RWPE2 (cell line): Measurements from ENCODE around the gene SSH2.
"Not testable (repeated sequence)": the region's sequence is repeated elsewhere in the genome, so short reads cannot be mapped to it uniquely, and the experiment has no call there.

Experiments used
- ATAC-seq: fragments of 200-7000 bp; cut with Tn5 transposase; 3 replicates; pipeline ENCODE4 v1.9.1; 2021; ENCODE audit warnings: low read depth
- DNase-seq: peaks from one replicate; pipeline ENCODE4 v3.0.0-alpha.2; 2020; ENCODE audit warnings: low spot score
- H3K27ac ChIP-seq: fragments of 450-650 bp; 2 replicates; pipeline ENCODE4 v1.5.1; 2017; ENCODE audit warnings: mild to moderate bottlenecking; ENCODE audit not compliant: poor library complexity, severe bottlenecking
- H3K27me3 ChIP-seq: fragments of 250-450 bp; sonication (Bioruptor Pico); 2 replicates; pipeline ENCODE4 v1.5.1; 2021; ENCODE audit warnings: mild to moderate bottlenecking, moderate library complexity; ENCODE audit not compliant: insufficient read depth, poor library complexity, severe bottlenecking
- H3K36me3 ChIP-seq: fragments of 250-450 bp; sonication (Bioruptor Pico); 2 replicates; pipeline ENCODE4 v1.5.1; 2020; ENCODE audit warnings: low read depth, mild to moderate bottlenecking, moderate library complexity
- H3K4me1 ChIP-seq: fragments of 250-450 bp; sonication (Bioruptor Pico); 2 replicates; pipeline ENCODE4 v1.5.1; 2021; ENCODE audit warnings: mild to moderate bottlenecking, moderate library complexity; ENCODE audit not compliant: insufficient read depth, poor library complexity, severe bottlenecking
- H3K4me3 ChIP-seq: fragments of 250-450 bp; sonication (Bioruptor Pico); 2 replicates; pipeline ENCODE4 v1.5.1; 2021; ENCODE audit warnings: mild to moderate bottlenecking, moderate library complexity; ENCODE audit not compliant: severe bottlenecking
- H3K9me3 ChIP-seq: fragments of 250-450 bp; sonication (Bioruptor Pico); 2 replicates; pipeline ENCODE4 v1.5.1; 2021; ENCODE audit warnings: mild to moderate bottlenecking, moderate library complexity; ENCODE audit not compliant: severe bottlenecking
- TF ChIP-seq, protein P1 (sequence below): fragments of 450-650 bp; IDR thresholded peaks from one replicate; pipeline ENCODE4 v1.5.1; 2017; ENCODE audit warnings: mild to moderate bottlenecking, moderate library complexity; ENCODE audit not compliant: poor library complexity, severe bottlenecking

Gene SSH2

GRCh38 chr17:29732209-29732608 is 197.8 kb downstream of the SSH2 start:
- peak overlapping the region; percentile 85 for H3K27ac ChIP-seq
- H3K4me3 ChIP-seq = no peak overlapping the region
- ATAC-seq (no peak), DNase-seq (no peak)
- H3K9me3 ChIP-seq = peaks cover 4% of the 10 kb centered on the region
- H3K4me1 ChIP-seq = peaks cover 31% of the 10 kb centered on the region
- no peaks in the 10 kb centered on the region for H3K27me3 ChIP-seq
- TF ChIP-seq, protein P1, sequence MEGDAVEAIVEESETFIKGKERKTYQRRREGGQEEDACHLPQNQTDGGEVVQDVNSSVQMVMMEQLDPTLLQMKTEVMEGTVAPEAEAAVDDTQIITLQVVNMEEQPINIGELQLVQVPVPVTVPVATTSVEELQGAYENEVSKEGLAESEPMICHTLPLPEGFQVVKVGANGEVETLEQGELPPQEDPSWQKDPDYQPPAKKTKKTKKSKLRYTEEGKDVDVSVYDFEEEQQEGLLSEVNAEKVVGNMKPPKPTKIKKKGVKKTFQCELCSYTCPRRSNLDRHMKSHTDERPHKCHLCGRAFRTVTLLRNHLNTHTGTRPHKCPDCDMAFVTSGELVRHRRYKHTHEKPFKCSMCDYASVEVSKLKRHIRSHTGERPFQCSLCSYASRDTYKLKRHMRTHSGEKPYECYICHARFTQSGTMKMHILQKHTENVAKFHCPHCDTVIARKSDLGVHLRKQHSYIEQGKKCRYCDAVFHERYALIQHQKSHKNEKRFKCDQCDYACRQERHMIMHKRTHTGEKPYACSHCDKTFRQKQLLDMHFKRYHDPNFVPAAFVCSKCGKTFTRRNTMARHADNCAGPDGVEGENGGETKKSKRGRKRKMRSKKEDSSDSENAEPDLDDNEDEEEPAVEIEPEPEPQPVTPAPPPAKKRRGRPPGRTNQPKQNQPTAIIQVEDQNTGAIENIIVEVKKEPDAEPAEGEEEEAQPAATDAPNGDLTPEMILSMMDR = no peak
- peaks cover 4% of the 10 kb centered on the region; the same call in 1 of the 2 replicates for H3K36me3 ChIP-seq

GRCh38 chr17:29731589-29731929 is 198.5 kb downstream of the SSH2 start:
- Histone ChIP-seq H3K4me3 (no peak overlapping the region), H3K27me3 (no peaks in the 10 kb centered on the region), H3K36me3 (peaks cover 4% of the 10 kb centered on the region; the same call in 1 of the 2 replicates), H3K27ac (peak overlapping the region; percentile 85), H3K9me3 (peaks cover 4% of the 10 kb centered on the region), H3K4me1 (peaks cover 38% of the 10 kb centered on the region)
- DNase-seq (no peak), ATAC-seq (no peak)
- TF ChIP-seq, protein P1 = no peak

- Histone ChIP-seq H3K4me1 (peaks cover 40% of the 10 kb centered on the region), H3K27me3 (no peaks in the 10 kb centered on the region), H3K36me3 (peaks cover 4% of the 10 kb centered on the region; the same call in 1 of the 2 replicates), H3K4me3 (no peak overlapping the region), H3K27ac (no peak overlapping the region), H3K9me3 (peaks cover 4% of the 10 kb centered on the region)
- DNase-seq = no peak
- ATAC-seq = no peak
- TF ChIP-seq, protein P1 = no peak
Observed at GRCh38 chr17:29728490-29728889, 201.5 kb downstream of the SSH2 start.

DNA sequence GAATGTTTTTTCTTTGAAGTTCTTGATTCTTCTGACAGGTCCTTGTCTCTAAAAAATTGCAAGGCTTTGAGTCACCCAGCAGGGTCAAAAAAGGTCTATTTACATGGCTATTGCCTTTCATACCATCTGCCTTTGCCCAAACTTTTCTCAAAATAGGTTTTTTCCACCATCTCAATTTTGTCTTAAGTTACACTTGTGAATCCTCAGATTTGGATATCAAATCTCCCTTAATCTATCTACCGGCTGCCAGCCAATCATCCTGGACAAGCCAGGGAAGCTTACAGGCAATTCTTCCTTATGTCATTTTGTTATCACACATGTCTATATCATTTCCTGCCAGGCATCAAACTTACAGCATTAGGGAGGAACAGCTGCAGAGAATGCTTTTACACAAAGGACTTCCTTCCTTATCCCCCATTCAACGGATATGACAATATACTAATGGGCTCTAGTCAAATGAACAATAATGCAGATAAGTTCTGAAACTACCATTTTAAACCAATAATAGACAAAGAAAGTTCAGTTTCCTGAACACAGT is 203.2 kb downstream of the SSH2 start:
- DNase-seq (no peak), ATAC-seq (peak; percentile 76)

DNA sequence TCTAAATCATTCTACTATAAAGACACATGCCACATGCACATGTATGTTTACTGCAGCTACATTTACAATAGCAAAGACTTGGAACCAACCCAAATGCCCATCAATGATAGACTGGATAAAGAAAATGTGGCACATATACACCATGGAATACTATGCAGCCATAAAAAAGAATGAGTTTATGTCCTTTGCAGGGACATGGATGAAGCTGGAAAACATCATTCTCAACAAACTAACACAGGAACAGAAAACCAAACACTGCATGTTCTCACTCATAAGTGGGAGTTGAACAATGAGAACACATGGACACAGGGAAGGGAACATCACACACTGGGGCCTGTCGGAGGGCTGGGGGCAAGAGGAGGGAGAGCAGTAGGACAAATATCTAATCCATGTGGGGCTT is 204.6 kb downstream of the SSH2 start:
- ATAC-seq, H3K27me3 ChIP-seq, DNase-seq, H3K4me3 ChIP-seq, H3K36me3 ChIP-seq, H3K9me3 ChIP-seq: not testable (repeated sequence)
- Histone ChIP-seq H3K27ac (peak overlapping the region; percentile 92), H3K4me1 (peaks cover 18% of the 10 kb centered on the region)

More for the DNA sequence above, 203.2 kb downstream of the SSH2 start:
- H3K9me3 ChIP-seq = peaks cover 4% of the 10 kb centered on the region
- peaks cover 4% of the 10 kb centered on the region; the same call in 1 of the 2 replicates for H3K36me3 ChIP-seq
- H3K4me3 ChIP-seq = no peak overlapping the region
- peaks cover 23% of the 10 kb centered on the region for H3K4me1 ChIP-seq
- no peaks in the 10 kb centered on the region for H3K27me3 ChIP-seq
- TF ChIP-seq, protein P1 = no peak
- peak overlapping the region; percentile 92 for H3K27ac ChIP-seq
